Stimulated activated CD4-positive, alpha-beta T cell treated with anti-CD3 and anti-CD28 coated beads, Interleukin-4, amount 100 ng/mL, for 1 hour (primary cell): Measurements from ENCODE around the gene PRND.
"Not testable (repeated sequence)": the region's sequence is repeated elsewhere in the genome, so short reads cannot be mapped to it uniquely, and the experiment has no call there.

Source experiments
- DNase-seq: peaks from one replicate; pipeline ENCODE4 v3.0.0-alpha.2; 2020

PRND gene, protein sequence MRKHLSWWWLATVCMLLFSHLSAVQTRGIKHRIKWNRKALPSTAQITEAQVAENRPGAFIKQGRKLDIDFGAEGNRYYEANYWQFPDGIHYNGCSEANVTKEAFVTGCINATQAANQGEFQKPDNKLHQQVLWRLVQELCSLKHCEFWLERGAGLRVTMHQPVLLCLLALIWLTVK

GRCh38 chr20:4721719-4722118 lies at the start of gene PRND:
PRND (plus strand) TSS chr20:4721909; CDS start chr20:4724552, 2,643 bp downstream.
- DNase-seq, result no peak

GRCh38 chr20:4672948-4673347 lies 48.8 kb upstream of the PRND start:
- DNase-seq, result no peak

GRCh38 chr20:4673371-4674001 lies 48.2 kb upstream of the PRND start:
- DNase-seq, result no peak

DNA sequence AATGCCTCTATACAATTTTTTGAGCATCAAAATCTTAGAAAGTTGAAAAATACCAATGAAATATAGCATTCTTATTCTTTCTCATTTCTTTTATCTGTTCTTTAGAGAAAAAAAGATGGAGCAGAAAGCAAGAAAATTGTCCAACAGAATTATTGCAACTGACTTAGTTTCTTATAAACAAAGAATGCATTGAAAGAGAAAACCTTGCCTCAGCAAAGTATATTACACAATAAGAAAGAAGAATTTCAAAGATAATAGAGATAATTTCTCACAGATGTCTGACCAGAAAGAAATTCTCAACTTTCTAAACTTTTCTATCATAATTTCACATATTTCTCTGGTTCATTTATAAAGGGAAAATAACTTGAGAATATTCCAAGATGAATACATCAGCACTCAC lies 47.0 kb upstream of the PRND start:
- no peak for DNase-seq

DNA sequence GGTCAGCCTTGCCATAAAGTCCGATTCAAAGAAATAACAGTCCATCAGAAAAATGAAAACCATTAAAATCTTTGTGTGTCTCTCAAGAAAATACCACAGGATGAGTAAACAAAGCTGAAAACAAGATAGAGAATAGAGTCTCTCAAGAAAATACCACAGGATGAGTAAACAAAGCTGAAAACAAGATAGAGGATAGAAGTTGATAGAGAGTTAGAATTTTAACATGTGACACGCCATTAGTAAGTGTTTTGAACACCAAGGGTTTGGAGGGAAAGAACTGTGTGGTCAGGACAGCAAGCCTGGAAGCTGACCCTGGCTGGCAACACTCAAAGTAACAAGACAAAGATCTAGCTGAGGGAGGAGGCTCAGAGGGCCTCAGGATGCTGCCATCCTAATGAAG lies 43.9 kb upstream of the PRND start:
- no peak for DNase-seq

- DNase-seq, result no peak
Observed at GRCh38 chr20:4681401-4681800, 40.3 kb upstream of the PRND start.

DNA sequence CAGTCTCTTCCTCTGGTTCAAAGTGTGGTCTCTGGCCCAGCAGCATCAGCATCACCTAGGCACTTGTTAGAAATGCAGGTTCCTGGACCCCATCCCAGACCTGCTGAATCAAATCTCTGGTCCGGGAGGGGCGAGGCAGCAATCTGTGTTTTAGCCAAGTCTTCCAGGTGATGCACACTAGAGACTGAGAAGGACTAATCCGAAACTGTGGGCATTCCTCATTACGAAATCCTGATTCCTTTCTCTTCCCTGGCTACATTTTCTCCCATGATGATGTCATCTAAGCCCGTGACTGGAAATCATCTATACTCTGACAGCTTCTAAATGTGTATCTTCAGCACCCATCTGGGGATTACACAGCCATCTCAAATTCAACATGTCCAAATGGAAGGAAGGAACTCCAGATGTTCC lies 39.7 kb upstream of the PRND start:
- no peak for DNase-seq

- no peak for DNase-seq
Observed at GRCh38 chr20:4682682-4683081, 39.0 kb upstream of the PRND start.

GRCh38 chr20:4683261-4683660 lies 38.4 kb upstream of the PRND start:
- DNase-seq, result no peak

- DNase-seq, result no peak
Observed at GRCh38 chr20:4684837-4685413, 36.8 kb upstream of the PRND start.

DNA sequence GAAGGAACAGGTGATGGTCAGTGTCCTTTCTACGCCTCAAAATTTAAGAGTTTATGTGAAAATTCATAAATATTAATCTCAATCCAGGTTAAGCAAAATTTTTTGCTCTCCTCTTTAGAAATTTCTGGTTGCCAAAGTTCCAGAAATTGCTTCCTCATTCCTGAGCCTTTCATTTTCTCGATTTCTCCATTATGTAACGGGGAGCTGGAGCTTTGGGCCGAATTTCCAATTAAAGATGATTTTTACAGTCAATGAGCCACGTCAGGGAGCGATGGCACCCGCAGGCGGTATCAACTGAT lies 35.8 kb upstream of the PRND start:
- DNase-seq, result no peak

- no peak for DNase-seq
Observed at GRCh38 chr20:4688305-4688704, 33.4 kb upstream of the PRND start.

GRCh38 chr20:4689220-4689619 lies 32.5 kb upstream of the PRND start:
- no peak for DNase-seq

- DNase-seq, result no peak
Observed at GRCh38 chr20:4691753-4692152, 30.0 kb upstream of the PRND start.

DNA sequence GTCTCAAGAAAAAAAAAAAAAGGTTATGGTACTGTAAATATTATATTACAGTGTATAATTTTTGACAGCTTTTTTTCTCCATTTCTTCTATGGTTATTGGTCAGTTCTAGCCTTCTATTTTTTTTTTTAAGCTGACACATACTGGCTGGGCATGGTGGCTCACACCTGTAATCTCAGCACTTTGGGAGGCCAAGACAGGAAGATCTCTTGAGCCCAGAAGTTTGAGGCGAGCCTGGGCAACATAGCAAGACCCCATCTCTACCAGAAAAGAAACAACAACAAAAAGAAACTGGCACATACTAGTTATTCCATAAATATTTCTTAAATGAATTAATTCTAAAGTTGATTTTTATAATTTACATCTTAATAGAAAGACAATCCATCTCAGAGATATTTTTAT lies 27.6 kb upstream of the PRND start:
- DNase-seq, result no peak

DNA sequence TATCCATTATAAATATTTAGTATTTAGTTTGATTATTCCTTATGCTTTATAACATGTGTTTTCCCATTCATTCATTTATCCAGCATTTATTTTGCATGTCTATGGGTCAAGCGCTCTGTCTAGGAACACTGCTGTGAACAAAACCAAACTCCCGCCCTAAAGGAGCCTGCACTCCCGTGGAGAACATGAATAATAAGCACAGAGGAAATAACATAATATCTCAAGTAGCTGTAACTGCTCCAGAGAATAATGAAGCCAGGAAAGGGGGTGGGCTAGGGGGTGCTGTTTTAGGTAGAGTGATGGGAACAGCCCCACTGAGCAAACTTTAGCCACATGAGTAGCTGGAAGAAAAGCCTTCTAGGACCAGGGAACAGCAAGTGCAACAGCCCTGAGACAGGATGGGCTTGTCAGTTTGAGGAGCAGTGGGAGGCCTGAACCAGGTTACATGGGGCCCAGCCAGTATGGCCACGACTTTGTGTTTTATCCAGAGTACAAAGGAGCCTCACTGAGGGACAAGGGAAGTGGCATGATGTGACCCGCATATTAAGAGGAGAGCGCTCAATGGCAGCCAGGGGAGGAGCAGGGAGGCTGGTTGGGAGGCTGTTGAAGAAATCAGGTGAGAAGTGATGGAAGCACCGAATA lies 24.4 kb upstream of the PRND start:
- no peak for DNase-seq

DNA sequence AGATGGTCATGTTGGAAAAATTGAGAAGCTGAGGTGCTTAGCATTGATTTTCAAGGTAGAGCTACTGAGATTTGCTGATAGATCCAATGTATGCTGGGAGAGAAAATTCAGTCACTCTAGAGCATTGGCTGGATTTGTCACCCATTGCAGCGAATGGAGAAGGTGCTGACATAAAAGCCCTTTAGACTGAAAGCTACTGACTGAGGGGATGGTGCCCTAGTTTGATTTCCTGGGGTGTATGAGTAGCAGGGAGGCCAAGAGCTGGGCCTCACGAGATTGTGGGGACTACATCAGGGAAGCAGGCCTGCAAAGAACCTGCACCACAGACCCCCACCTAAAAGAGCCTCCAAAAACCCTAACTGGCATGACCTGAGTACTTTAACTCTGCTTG lies 23.9 kb upstream of the PRND start:
- DNase-seq, result no peak

- DNase-seq, result no peak
Observed at GRCh38 chr20:4699216-4699615, 22.5 kb upstream of the PRND start.

DNA sequence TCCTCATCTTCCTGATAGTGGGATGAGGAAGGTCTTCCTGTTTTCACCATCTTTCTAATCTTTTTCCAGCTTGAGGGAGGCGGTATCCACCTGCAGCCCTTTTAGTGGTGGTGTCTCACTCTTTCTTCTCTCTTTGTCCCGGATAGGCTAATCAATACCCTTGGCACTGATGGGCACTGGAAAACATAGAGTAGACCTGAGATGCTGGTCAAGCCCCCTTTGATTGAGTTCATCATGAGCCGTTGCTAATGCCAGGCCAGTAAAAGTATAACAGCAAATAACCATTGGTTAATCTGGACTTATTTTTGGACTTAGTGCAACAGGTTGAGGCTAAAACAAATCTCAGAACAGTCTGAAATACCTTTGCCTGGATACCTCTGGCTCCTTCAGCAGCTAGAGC lies 21.8 kb upstream of the PRND start:
- DNase-seq, result no peak

GRCh38 chr20:4702562-4703280 lies 19.0 kb upstream of the PRND start:
- DNase-seq, result no peak

DNA sequence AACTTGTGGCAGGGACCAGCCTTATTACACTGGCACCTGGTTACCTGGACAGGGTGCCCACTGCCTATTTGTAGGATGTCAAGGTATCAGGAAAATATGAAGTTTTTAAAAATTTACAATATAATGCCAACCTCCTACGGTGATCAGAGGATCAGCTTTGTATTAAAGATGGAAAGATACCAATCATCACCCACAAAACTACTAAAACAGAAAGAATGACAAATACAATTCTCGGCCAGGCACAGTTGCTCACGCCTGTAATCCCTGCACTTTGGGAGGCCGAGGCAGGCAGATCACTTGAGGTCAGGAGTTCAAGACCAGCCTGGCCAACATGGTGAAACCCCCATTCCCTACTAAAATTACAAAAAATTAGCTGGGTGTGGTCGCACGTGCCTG lies 18.4 kb upstream of the PRND start:
- DNase-seq, result no peak

DNA sequence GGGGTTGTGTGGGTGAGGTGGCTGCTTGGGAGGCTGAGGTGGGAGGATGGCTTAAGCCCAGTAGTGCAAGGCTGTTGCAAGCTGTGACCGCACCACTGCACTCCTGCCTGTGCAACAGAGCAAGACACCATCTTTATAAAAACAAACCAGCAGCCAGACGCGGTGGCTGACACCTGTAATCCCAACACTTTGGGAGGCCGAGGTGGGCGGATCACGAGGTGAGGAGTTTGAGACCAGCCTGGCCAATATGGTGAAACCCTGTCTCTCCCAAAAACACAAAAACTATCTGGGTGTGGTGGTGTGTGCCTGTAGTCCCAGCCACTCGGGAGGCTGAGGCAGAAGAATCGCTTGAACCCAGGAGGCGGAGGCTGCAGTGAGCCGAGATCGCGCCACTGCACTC lies 14.8 kb upstream of the PRND start:
- DNase-seq, result not testable (repeated sequence)

- no peak for DNase-seq
Observed at GRCh38 chr20:4708036-4708435, 13.7 kb upstream of the PRND start.

- no peak for DNase-seq
Observed at GRCh38 chr20:4708856-4709255, 12.9 kb upstream of the PRND start.
